Activated naive CD4-positive, alpha-beta T cell (primary cell): ENCODE data around the gene SLAMF9.

ENCODE experiments used
- DNase-seq, 4 experiments: peaks; one replicate each; lab custom pipeline; 2025; lab: John Stamatoyannopoulos, UW

SLAMF9 gene

GRCh38 chr1:159953536-159954515, at the start of gene SLAMF9:
Gene SLAMF9, minus strand, starts transcription at chr1:159954237. Its CDS starts 100 bp downstream, at chr1:159954137.
- no peak for DNase-seq

GRCh38 chr1:160001440-160001839, 47.4 kb upstream of the SLAMF9 start:
- no peak for DNase-seq

GRCh38 chr1:159999204-159999603, 45.2 kb upstream of the SLAMF9 start:
- no peak for DNase-seq

GRCh38 chr1:159996653-159997052, 42.6 kb upstream of the SLAMF9 start:
- DNase-seq: no peak

- no peak for DNase-seq
These were observed 40.9 kb upstream of the SLAMF9 start for GRCh38 chr1:159994896-159995295.

DNA sequence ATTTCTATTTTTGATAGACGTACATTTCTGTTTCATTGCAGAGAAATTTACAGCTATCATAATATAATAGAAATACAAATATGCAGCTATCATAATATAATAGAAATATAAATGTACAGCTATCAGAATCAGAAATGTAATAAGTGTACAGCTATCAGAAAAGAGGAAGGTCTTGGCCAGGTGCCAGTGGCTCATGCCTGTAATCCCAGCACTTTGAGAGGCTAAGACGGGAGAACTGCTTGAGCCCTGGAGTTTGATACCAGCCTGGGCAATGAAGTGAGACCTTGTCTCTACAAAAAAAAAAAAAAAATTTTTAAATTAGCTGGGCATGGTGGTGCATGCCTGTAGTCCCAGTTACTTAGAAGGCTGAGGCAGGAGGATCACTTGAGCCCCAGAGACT, 39.9 kb upstream of the SLAMF9 start:
- DNase-seq: no peak

- DNase-seq: no peak
These were observed 38.1 kb upstream of the SLAMF9 start for GRCh38 chr1:159992161-159992560.

DNA sequence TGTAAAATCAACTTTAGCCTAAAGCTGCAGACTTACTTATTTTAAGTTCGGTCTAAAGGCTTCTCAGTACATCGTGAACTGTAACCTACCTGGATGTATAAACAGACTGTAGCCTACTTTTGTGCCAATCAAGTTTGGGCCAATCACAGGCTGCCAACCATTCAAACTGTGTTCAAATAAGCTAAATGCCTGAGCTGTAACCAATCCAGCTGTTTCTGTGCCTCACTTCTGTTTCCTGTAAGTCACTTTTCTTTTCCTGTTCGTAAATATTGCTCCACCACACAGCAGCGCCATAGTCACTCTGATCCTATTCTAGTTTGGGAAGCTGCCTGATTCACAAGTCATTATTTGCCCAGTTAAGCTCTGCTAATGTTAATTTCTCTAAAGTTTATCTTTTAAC, 37.5 kb upstream of the SLAMF9 start:
- DNase-seq: no peak

GRCh38 chr1:159990005-159990404, 36.0 kb upstream of the SLAMF9 start:
- DNase-seq: no peak

DNA sequence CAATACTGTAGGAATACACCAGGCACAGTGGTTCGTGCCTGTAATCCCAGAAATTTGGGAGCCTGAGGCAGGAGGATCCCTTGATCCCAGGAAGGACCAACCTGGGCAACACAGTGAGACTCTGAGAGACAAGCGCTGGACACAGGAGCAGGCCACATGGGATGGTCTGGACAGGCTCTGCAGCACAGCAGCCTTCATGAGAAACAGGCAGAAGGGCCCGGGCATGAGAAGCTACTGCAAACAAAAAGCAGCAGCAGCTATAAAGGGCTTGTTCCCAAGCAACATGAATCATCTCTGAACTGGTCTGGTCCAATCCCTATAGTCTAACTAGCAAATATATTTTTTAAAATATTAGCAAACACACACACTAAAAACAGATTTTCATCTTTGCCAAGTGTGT, 35.5 kb upstream of the SLAMF9 start:
- no peak for DNase-seq

- DNase-seq: no peak
These were observed 34.0 kb upstream of the SLAMF9 start for GRCh38 chr1:159988006-159988405.

DNA sequence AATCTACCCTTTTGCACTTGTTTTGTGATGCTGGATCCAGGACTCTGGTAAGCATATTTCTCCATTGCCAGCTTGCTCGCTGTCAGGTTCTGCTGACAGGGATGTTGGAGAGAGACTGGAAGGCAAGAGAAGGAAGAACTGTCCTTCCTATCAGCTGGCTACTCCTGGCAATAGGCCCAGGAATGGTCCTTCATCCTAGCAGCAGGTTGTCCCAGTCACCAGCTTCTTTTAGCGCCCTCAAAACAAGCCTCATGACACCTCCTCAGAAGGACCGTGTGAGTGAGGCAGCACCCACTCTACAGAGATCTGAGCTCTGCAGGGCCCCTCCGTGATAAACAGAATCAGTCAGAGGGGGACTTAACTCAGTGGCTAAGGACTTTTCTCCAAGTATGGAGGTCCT, 33.1 kb upstream of the SLAMF9 start:
- no peak for DNase-seq

DNA sequence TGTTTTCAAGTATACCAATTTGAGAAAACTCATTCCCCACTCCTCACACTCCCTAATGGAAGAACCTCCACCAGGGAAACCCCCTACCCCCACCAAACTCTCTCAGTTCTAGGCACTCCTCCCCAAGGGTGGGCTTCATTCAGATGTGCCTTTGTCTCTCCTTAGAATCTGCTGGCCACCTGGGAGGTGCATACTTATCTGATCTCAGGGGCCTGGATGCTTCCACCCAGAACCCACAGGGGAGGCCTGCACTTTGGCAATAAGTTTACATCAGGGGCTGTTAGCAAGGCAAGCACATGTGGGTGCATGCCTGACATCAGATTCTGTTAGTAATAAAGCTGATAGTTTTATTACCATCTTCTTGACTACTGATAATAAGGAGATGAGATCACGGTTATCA, 32.5 kb upstream of the SLAMF9 start:
- no peak for DNase-seq

- DNase-seq: no peak
These were observed 32.1 kb upstream of the SLAMF9 start for GRCh38 chr1:159986093-159986492.

- DNase-seq: no peak
These were observed 31.4 kb upstream of the SLAMF9 start for GRCh38 chr1:159985473-159985872.

- DNase-seq: no peak
These were observed 29.6 kb upstream of the SLAMF9 start for GRCh38 chr1:159983681-159984080.

GRCh38 chr1:159982280-159982679, 28.2 kb upstream of the SLAMF9 start:
- DNase-seq: no peak

- DNase-seq: no peak
These were observed 27.5 kb upstream of the SLAMF9 start for GRCh38 chr1:159981351-159982055.

GRCh38 chr1:159980786-159981185, 26.7 kb upstream of the SLAMF9 start:
- DNase-seq: no peak

- DNase-seq: no peak
These were observed 26.0 kb upstream of the SLAMF9 start for GRCh38 chr1:159980076-159980475.

DNA sequence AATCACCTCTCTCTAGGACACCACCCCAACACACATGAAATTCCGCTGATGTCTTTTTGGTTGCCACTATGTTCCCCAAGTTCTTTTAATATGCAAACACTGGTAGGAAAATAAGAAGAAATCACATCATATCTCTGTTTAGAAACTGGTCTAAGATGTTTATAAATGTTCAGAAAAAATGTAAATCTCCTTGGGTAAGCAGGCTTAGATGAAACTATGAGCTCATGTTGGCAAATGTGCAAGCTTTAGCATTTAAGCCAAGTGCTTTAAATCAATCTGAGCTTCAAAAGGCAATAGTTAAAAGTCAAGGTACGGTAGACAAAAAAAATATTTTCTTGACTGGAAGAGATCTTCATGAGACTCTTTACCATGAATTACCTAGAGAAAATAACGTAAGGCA, 25.2 kb upstream of the SLAMF9 start:
- no peak for DNase-seq

- no peak for DNase-seq
These were observed 24.0 kb upstream of the SLAMF9 start for GRCh38 chr1:159978107-159978398.

GRCh38 chr1:159977364-159978106, 23.5 kb upstream of the SLAMF9 start:
- DNase-seq: no peak
